ENCODE results near the gene C16orf90. TPM values are rescaled to one million over a fixed set of nuclear protein-coding genes. Genes with fewer than 3 reads are reported as not detected.

C16orf90 gene
- total and polyA plus RNA-seq, 2 donors (not counting 1 experiment from before 2014, with no cell fraction given), result not detected

GRCh38 chr16:3518292-3518985 lies 23.1 kb upstream of the C16orf90 start:
- no peak overlapping the region for H2AFZ ChIP-seq (ENCODE audit: low read length)
- no peak overlapping the region for H3K9ac ChIP-seq (ENCODE audit: insufficient read depth, low read length)
- H3K4me1 ChIP-seq (ENCODE audit: control insufficient read depth, extremely low read depth, insufficient read depth, low read length), result peaks cover 6% of the 10 kb centered on the region
- H3K9me3 ChIP-seq (ENCODE audit: control insufficient read depth, insufficient read depth, low read depth, low read length), result no peaks in the 10 kb centered on the region
- H3K4me3 ChIP-seq (replicated peaks in 1 of 4; ENCODE audit: control extremely low read depth in 1 of 4, insufficient read depth in 1 of 4, low read depth in 3 of 4, low read length in 4 of 4), result no peak overlapping the region
- H3K79me2 ChIP-seq (ENCODE audit: control insufficient read depth, insufficient read depth, low read length), result no peaks in the 10 kb centered on the region
- no peak for DNase-seq (ENCODE audit: low read depth in 2 of 2)
- H3K27me3 ChIP-seq (ENCODE audit: control insufficient read depth, insufficient read depth, low read length), result no peaks in the 10 kb centered on the region
- H3K4me2 ChIP-seq (ENCODE audit: extremely low read depth, insufficient read depth, low read length), result no peak overlapping the region
- TF ChIP-seq EZH2 (IDR thresholded peaks at IDR 0.05; ENCODE audit: low read length, missing control alignments) (no peak), CTCF (conservative IDR thresholded peaks at IDR 0.05 in 1 of 2, IDR thresholded peaks at IDR 0.05 in 1 of 2; ENCODE audit: low read depth in 1 of 2, low read length in 2 of 2) (no peak)
- H3K27ac ChIP-seq (ENCODE audit: insufficient read depth, low read length), result no peak overlapping the region
- no peaks in the 10 kb centered on the region for H3K36me3 ChIP-seq (ENCODE audit: control insufficient read depth, insufficient read depth, low read length)
- no peaks in the 10 kb centered on the region for H4K20me1 ChIP-seq (ENCODE audit: control insufficient read depth, extremely low read depth, insufficient read depth, low read length)

- Histone ChIP-seq H3K9ac (ENCODE audit: insufficient read depth, low read length) (no peak overlapping the region), H3K27me3 (ENCODE audit: control insufficient read depth, insufficient read depth, low read length) (no peaks in the 10 kb centered on the region), H3K9me3 (ENCODE audit: control insufficient read depth, insufficient read depth, low read depth, low read length) (no peaks in the 10 kb centered on the region), H2AFZ (ENCODE audit: low read length) (no peak overlapping the region), H3K4me1 (ENCODE audit: control insufficient read depth, extremely low read depth, insufficient read depth, low read length) (peaks cover 6% of the 10 kb centered on the region), H3K36me3 (ENCODE audit: control insufficient read depth, insufficient read depth, low read length) (no peaks in the 10 kb centered on the region), H3K4me3 (replicated peaks in 1 of 4; ENCODE audit: control extremely low read depth in 1 of 4, insufficient read depth in 1 of 4, low read depth in 3 of 4, low read length in 4 of 4) (no peak overlapping the region), H3K79me2 (ENCODE audit: control insufficient read depth, insufficient read depth, low read length) (no peaks in the 10 kb centered on the region), H4K20me1 (ENCODE audit: control insufficient read depth, extremely low read depth, insufficient read depth, low read length) (no peaks in the 10 kb centered on the region), H3K27ac (ENCODE audit: insufficient read depth, low read length) (no peak overlapping the region), H3K4me2 (ENCODE audit: extremely low read depth, insufficient read depth, low read length) (no peak overlapping the region)
- TF ChIP-seq EZH2 (IDR thresholded peaks at IDR 0.05; ENCODE audit: low read length, missing control alignments) (no peak), CTCF (conservative IDR thresholded peaks at IDR 0.05 in 1 of 2, IDR thresholded peaks at IDR 0.05 in 1 of 2; ENCODE audit: low read depth in 1 of 2, low read length in 2 of 2) (no peak)
- DNase-seq (ENCODE audit: low read depth in 2 of 2), result no peak
These were observed 20.6 kb upstream of the C16orf90 start for GRCh38 chr16:3515897-3516296.

GRCh38 chr16:3514621-3515020 lies 19.3 kb upstream of the C16orf90 start:
- H3K27me3 ChIP-seq (ENCODE audit: control insufficient read depth, insufficient read depth, low read length), result no peaks in the 10 kb centered on the region
- H3K4me3 ChIP-seq (replicated peaks in 1 of 4; ENCODE audit: control extremely low read depth in 1 of 4, insufficient read depth in 1 of 4, low read depth in 3 of 4, low read length in 4 of 4), result no peak overlapping the region
- H3K36me3 ChIP-seq (ENCODE audit: control insufficient read depth, insufficient read depth, low read length), result peaks cover 2% of the 10 kb centered on the region
- no peak overlapping the region for H3K9ac ChIP-seq (ENCODE audit: insufficient read depth, low read length)
- no peak overlapping the region for H3K27ac ChIP-seq (ENCODE audit: insufficient read depth, low read length)
- DNase-seq (ENCODE audit: low read depth in 2 of 2), result peak; percentile 29 to 47
- no peak overlapping the region for H2AFZ ChIP-seq (ENCODE audit: low read length)
- no peaks in the 10 kb centered on the region for H4K20me1 ChIP-seq (ENCODE audit: control insufficient read depth, extremely low read depth, insufficient read depth, low read length)
- H3K79me2 ChIP-seq (ENCODE audit: control insufficient read depth, insufficient read depth, low read length), result no peaks in the 10 kb centered on the region
- peaks cover 6% of the 10 kb centered on the region for H3K4me1 ChIP-seq (ENCODE audit: control insufficient read depth, extremely low read depth, insufficient read depth, low read length)
- H3K4me2 ChIP-seq (ENCODE audit: extremely low read depth, insufficient read depth, low read length), result no peak overlapping the region
- TF ChIP-seq EZH2 (IDR thresholded peaks at IDR 0.05; ENCODE audit: low read length, missing control alignments) (no peak), CTCF (conservative IDR thresholded peaks at IDR 0.05 in 1 of 2, IDR thresholded peaks at IDR 0.05 in 1 of 2; ENCODE audit: low read depth in 1 of 2, low read length in 2 of 2) (no peak)
- H3K9me3 ChIP-seq (ENCODE audit: control insufficient read depth, insufficient read depth, low read depth, low read length), result no peaks in the 10 kb centered on the region

Measured in fibroblast of lung (primary cell).